ENCODE data around the gene OMA1.

OMA1 gene

DNA sequence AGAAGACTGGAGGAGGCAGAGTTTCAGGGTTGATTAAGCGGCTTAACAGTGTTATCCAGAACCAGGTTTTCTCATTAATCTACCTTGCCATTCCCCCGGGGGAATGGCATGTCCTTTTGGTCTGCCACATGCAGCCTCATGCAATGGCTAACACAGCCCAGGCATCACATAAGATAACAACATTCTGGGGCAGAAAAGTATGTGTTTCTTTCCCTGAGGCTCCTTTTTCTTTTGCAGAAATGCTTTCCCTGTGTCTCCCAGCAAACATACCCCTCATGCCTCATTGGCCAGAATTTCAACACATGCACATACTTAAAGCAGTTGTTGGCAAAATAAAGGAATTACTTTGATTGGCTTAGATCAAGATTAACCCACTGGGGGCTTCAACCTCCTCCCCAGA, 98.6 kb downstream of the OMA1 start:
- no peak for FAIRE-seq
- DNase-seq (ENCODE audit: insufficient read length) = no peak
- no peak for TF ChIP-seq TAF1 (IDR thresholded peaks at IDR 0.05; ENCODE audit: borderline replicate concordance, low read depth, low read length)
- no peak for TF ChIP-seq POLR2AphosphoS5 (IDR thresholded peaks at IDR 0.05; ENCODE audit: low read depth, low read length)
- no peak for TF ChIP-seq POLR2A (IDR thresholded peaks at IDR 0.05; ENCODE audit: low read depth, low read length)

DNA sequence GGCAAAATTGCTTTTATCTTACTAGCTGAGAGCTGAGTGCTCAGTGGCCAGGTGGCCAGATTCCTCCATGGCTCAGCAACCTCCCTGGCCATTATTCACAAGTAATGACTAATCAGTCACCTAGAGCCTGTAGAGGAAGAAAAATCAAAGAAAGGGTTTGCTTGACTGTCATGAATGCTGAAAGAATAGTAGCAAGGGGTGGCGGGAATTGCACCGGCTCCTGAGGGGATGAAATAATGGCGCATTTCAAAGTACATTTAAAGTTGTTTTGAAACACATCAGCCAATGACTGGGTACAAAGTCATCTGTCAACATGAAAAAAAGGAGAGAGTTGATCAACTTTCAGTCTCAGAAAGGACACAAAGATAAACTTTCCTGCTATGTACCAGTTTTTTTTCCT, 99.5 kb downstream of the OMA1 start:
- FAIRE-seq (no peak), DNase-seq (ENCODE audit: insufficient read length) (no peak)
- TF ChIP-seq TAF1 (IDR thresholded peaks at IDR 0.05; ENCODE audit: borderline replicate concordance, low read depth, low read length) = no peak
- TF ChIP-seq POLR2AphosphoS5 (IDR thresholded peaks at IDR 0.05; ENCODE audit: low read depth, low read length) = no peak
- no peak for TF ChIP-seq POLR2A (IDR thresholded peaks at IDR 0.05; ENCODE audit: low read depth, low read length)

DNA sequence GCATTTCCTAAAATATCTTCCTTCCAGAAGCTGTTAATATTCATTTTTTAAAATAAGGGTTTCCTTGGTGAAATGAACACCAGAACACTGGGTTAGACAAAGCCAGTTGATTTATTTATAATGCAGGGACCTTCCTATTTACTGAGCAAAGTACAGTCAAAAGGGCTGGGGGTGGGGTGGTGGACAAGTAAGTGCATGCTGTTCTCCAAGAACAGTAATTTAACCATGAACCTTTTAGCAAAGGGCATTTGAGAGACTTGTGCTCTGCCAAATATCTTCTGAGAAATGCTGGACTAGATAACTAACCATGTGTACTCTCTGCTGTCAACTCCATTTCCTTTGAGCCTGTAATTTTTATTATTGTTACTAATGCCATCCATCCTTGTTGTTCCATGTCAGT, 100.2 kb downstream of the OMA1 start:
- no peak for FAIRE-seq
- DNase-seq (ENCODE audit: insufficient read length) = no peak
- no peak for TF ChIP-seq TAF1 (IDR thresholded peaks at IDR 0.05; ENCODE audit: borderline replicate concordance, low read depth, low read length)
- no peak for TF ChIP-seq POLR2AphosphoS5 (IDR thresholded peaks at IDR 0.05; ENCODE audit: low read depth, low read length)
- no peak for TF ChIP-seq POLR2A (IDR thresholded peaks at IDR 0.05; ENCODE audit: low read depth, low read length)

DNA sequence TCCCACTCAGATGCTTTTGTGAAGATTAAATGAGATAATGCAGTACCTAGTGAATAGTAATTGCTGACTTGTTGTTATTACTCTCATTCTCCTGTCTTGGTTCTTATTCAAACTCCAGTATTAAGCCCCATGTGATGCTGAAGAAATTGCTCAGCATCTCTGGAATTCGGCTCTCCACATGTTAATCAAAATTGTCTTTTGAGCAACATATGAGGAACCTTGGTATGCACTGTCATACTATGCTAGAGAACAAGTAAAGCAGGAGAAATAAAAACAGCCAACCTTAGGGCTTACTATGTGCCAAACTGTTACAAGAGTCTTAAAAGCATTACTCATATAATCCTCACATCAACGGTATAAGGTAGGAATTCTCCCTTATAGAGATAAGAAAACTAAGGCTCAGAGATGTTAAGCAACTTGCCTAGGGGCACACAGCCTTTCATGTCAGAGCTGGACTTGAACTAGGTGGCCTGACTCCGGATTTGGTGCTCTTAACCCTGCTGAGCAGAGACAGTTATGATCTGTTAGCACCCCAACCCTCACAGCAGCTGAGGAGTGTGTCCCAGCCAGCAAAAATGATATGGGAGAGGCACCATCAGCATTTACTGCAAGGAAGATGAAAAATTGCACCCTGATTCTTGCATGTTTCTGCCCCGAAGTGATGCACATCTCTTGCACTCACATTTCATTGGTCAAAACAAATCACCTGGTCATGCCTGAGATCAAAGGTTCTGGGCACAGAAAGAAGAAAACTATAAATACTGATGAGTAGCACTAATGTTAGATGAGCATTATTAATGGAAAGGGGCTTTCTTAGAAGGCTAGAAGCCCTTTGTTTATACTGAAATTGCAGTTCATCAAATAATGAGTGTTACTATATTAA, 102.3 kb downstream of the OMA1 start:
- FAIRE-seq (no peak), DNase-seq (ENCODE audit: insufficient read length) (no peak)
- TF ChIP-seq POLR2A (IDR thresholded peaks at IDR 0.05; ENCODE audit: low read depth, low read length) = no peak
- no peak for TF ChIP-seq POLR2AphosphoS5 (IDR thresholded peaks at IDR 0.05; ENCODE audit: low read depth, low read length)
- no peak for TF ChIP-seq TAF1 (IDR thresholded peaks at IDR 0.05; ENCODE audit: borderline replicate concordance, low read depth, low read length)

DNA sequence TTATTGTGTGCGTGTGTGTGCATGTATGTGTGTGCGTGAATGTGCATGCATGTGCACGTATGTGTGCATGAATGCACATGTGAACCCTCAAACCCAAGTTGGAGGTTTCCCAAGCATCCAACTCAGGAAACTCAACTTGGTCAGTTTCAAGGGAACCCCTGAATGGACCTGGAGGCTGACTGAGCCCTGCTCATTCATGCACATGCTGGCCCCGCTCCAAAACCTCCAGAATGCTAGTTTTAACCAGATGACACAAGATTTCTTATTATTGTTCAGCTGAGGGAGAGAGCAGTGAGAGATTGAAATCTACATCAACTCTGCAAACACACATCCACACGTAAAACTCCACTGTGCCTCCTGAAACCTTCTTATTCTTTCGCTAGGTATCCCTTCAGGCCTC, 104.4 kb downstream of the OMA1 start:
- no peak for FAIRE-seq
- TF ChIP-seq TAF1 (IDR thresholded peaks at IDR 0.05; ENCODE audit: borderline replicate concordance, low read depth, low read length) (no peak), POLR2AphosphoS5 (IDR thresholded peaks at IDR 0.05; ENCODE audit: low read depth, low read length) (no peak), POLR2A (IDR thresholded peaks at IDR 0.05; ENCODE audit: low read depth, low read length) (no peak)
- no peak for DNase-seq (ENCODE audit: insufficient read length)

DNA sequence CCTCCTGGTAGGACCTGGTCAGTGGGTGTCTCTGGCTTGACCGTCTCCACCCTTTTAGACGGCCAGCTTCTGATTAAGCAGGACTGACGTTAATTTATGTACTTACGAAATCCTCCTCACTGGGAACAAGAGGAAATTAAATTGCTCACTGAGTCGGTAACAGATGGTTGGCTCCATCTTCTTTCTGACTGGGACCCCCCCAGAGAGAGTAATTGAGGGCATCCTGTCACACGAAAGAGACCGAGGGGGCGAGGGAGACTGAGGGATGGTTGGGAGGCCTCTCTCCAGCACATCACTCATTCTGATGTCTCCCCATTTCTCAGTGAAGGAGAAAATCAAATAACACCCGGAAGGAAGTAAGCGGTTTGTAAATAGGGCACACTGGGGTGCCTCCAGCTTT, 104.8 kb downstream of the OMA1 start:
- TF ChIP-seq TAF1 (IDR thresholded peaks at IDR 0.05; ENCODE audit: borderline replicate concordance, low read depth, low read length) (no peak), POLR2AphosphoS5 (IDR thresholded peaks at IDR 0.05; ENCODE audit: low read depth, low read length) (no peak)
- FAIRE-seq = no peak
- no peak for DNase-seq (ENCODE audit: insufficient read length)

DNA sequence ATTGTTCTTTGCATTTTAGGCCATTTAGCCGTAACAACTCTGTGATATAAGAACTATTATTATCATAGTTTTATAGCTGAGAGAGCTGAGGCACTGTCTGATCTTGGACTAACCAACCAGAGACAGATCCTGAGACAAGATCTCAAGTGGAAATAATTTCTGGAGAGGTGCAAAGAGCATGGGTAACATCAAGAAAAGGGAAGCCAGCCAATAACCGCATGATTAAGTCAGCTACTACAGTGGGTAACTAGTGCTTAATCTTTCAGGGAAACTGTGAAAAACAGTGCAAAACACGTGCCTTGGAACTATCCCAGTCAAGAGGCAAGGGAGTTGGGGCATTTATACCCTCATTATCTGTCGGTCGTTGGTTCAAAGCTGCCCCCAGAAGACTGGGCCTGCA, 105.8 kb downstream of the OMA1 start:
- no peak for FAIRE-seq
- TF ChIP-seq POLR2AphosphoS5 (IDR thresholded peaks at IDR 0.05; ENCODE audit: low read depth, low read length) (no peak), TAF1 (IDR thresholded peaks at IDR 0.05; ENCODE audit: borderline replicate concordance, low read depth, low read length) (no peak), POLR2A (IDR thresholded peaks at IDR 0.05; ENCODE audit: low read depth, low read length) (no peak)
- DNase-seq (ENCODE audit: insufficient read length) = no peak

DNA sequence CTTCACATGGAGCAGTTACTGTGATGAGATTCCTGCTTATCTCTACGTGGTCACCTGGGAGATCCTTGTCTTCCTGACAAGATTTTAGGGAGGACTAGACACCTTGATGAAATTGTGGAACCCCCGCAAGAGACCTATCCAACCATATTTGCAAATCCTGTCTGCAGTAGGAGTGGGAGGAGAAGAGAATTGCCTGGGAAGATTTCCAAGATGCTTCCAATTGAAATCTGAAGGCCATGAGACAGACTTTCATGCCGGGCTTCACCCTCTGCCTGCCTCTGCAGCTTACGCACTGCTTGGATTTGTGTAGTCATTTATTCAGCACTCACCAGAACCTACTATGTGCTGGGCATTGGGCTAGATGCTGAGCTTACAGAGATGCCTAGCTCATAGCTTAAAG, 106.6 kb downstream of the OMA1 start:
- TF ChIP-seq TAF1 (IDR thresholded peaks at IDR 0.05; ENCODE audit: borderline replicate concordance, low read depth, low read length) (no peak), POLR2AphosphoS5 (IDR thresholded peaks at IDR 0.05; ENCODE audit: low read depth, low read length) (no peak), POLR2A (IDR thresholded peaks at IDR 0.05; ENCODE audit: low read depth, low read length) (no peak)
- FAIRE-seq (no peak), DNase-seq (ENCODE audit: insufficient read length) (no peak)

DNA sequence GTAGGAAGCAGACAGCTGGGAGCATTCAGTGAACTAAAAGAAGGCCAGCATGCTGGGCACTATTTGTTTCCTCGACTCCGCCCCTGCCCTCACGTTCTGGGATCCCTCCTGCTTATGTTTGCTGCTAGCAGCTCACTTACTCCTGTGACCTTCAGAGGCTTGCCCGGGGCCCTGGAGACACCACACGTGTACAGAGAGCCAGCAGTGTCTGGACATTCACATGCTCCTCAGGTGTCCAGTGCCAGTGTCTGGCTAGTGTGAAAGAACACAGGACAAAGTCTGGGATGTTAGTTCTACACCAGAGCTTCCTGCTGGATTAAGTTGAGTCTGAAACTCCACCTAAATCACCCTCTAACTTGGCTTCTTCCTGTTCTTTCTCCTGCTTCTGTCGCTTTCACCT, 108.1 kb downstream of the OMA1 start:
- FAIRE-seq = no peak
- no peak for DNase-seq (ENCODE audit: insufficient read length)
- TF ChIP-seq POLR2AphosphoS5 (IDR thresholded peaks at IDR 0.05; ENCODE audit: low read depth, low read length) (no peak), TAF1 (IDR thresholded peaks at IDR 0.05; ENCODE audit: borderline replicate concordance, low read depth, low read length) (no peak), POLR2A (IDR thresholded peaks at IDR 0.05; ENCODE audit: low read depth, low read length) (no peak)

DNA sequence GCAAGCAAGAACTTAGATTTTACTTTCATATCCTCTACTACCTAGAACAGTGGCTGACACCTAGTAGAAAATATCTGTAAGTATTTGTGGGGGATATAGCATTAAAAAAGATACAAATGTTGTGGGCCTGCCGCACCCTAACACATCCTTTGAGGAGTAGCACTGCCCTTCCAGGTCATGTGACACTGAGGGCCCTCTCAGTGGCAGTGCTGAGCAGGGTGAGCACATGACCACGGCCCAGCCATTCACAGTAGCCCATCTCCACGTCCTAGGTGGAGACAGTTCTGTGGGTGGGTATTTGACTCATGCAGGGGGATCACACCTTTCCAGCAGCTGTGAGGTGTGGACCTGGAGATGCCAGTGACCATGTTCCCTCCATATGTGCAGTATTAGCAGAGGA, 108.9 kb downstream of the OMA1 start:
- FAIRE-seq = no peak

DNA sequence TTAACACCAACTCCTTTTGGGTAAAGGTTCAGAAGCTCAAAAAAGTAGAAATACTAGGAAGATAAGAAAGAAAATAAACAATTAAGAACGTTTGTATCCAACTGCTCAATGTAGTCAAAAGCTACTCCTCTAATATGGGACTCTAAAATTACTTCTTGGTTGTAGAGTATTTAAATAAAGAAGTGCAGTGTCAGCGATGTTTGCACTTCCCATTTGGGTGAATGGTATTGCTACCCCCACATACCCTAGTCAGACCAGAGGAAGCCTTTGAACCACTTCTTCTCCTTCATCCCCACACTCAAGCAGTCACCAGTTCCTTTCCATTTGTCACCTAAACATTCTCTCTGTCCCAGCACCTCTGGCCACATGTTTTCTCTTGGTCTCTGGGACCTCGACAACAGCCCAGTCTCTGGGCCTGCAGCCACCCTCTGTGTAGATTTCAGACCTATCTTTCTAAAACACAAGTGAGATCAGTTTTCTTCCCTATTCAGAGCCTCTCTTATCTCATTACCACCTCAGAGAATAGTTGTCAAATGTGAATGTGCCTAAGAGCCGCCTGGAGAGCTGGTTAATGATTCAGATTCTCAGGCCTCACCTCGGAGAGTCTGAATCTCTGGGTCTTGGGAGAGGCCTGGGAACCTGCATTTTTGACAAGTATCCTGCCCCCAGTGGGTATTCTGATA, 109.8 kb downstream of the OMA1 start:
- no peak for FAIRE-seq
- no peak for TF ChIP-seq POLR2A (IDR thresholded peaks at IDR 0.05; ENCODE audit: low read depth, low read length)
- no peak for TF ChIP-seq POLR2AphosphoS5 (IDR thresholded peaks at IDR 0.05; ENCODE audit: low read depth, low read length)
- TF ChIP-seq TAF1 (IDR thresholded peaks at IDR 0.05; ENCODE audit: borderline replicate concordance, low read depth, low read length) = no peak
- DNase-seq (ENCODE audit: insufficient read length) = no peak

More for the DNA sequence above, 108.9 kb downstream of the OMA1 start:
- DNase-seq (ENCODE audit: insufficient read length) = no peak
- TF ChIP-seq TAF1 (IDR thresholded peaks at IDR 0.05; ENCODE audit: borderline replicate concordance, low read depth, low read length) (no peak), POLR2A (IDR thresholded peaks at IDR 0.05; ENCODE audit: low read depth, low read length) (no peak), POLR2AphosphoS5 (IDR thresholded peaks at IDR 0.05; ENCODE audit: low read depth, low read length) (no peak)

DNA sequence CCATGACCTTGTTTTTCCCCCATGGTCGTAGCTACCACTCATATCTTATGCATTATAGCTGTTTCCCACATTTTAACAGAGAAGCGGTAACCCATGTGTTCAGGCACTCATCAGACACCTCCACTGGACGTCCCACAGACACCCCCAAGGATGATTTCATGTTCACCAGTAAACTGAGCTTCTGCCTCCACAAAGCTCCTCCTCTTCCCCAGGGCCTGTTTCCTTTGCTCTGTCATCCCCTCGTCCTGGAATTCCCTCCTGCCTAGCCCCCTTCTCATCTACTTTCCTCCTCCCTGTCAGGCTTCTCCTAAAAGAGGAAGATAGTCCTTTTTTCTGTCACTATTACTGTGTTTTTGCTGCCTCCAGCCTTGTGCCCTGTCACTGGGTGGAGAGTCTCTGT, 111.2 kb downstream of the OMA1 start:
- FAIRE-seq (no peak), DNase-seq (ENCODE audit: insufficient read length) (no peak)
- no peak for TF ChIP-seq POLR2AphosphoS5 (IDR thresholded peaks at IDR 0.05; ENCODE audit: low read depth, low read length)
